ENCODE data around the gene OR8I2.

DNA sequence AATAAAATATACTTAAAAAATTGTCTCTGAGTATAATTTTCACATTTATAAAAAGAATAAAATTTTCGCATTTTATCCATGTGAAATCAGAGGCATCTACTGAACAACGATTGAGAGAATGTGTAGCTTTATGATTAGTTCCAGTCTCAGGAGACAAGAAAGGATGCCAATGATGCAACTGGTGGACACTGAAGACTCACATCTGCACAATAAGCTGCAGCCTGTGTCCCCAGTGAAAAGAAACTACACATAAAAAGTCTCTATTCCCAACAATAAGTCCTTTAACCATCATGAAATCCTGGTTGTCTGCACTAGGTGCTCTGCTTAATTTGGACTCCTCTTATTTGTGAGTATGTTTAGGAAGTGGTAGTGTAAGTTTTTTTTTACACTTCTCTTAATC lies 43.6 kb upstream of the OR8I2 start:
- TF ChIP-seq, protein P1, sequence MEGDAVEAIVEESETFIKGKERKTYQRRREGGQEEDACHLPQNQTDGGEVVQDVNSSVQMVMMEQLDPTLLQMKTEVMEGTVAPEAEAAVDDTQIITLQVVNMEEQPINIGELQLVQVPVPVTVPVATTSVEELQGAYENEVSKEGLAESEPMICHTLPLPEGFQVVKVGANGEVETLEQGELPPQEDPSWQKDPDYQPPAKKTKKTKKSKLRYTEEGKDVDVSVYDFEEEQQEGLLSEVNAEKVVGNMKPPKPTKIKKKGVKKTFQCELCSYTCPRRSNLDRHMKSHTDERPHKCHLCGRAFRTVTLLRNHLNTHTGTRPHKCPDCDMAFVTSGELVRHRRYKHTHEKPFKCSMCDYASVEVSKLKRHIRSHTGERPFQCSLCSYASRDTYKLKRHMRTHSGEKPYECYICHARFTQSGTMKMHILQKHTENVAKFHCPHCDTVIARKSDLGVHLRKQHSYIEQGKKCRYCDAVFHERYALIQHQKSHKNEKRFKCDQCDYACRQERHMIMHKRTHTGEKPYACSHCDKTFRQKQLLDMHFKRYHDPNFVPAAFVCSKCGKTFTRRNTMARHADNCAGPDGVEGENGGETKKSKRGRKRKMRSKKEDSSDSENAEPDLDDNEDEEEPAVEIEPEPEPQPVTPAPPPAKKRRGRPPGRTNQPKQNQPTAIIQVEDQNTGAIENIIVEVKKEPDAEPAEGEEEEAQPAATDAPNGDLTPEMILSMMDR (IDR thresholded peaks at IDR 0.05) = no peak
- TF ChIP-seq POLR2A (IDR thresholded peaks at IDR 0.05) = no peak

Data from tibial nerve (tissue), 3 donors.